HL-60 (cell line): ENCODE results near the gene SLC27A1.

Experiments used
- DNase-seq, 2 experiments: peaks; one replicate each; pipeline ENCODE4 v3.0.0-alpha.2; 2010 to 2020; ENCODE audit warnings: low read depth in 1 of 2, low spot score in 1 of 2
- H3K27ac ChIP-seq: fragments of 250-450 bp; sonication (Bioruptor Pico); replicated peaks from 2 replicates; pipeline ENCODE4 v1.5.1; 2020; ENCODE audit warnings: mild to moderate bottlenecking, moderate library complexity
- H3K27me3 ChIP-seq: fragments of 250-450 bp; sonication (Bioruptor Pico); 2 replicates; pipeline ENCODE4 v1.5.1; 2021; ENCODE audit warnings: mild to moderate bottlenecking, moderate library complexity; ENCODE audit not compliant: insufficient read depth, poor library complexity, severe bottlenecking
- H3K4me3 ChIP-seq: replicated peaks from 2 replicates; pipeline ENCODE4 v1.5.1; 2011; ENCODE audit warnings: mild to moderate bottlenecking, control low read depth, low read length; ENCODE audit not compliant: insufficient read depth
- CTCF ChIP-seq: IDR thresholded peaks from one replicate; pipeline ENCODE4 v1.5.1; 2011; ENCODE audit warnings: low read length, control low read depth, inconsistent platforms; ENCODE audit not compliant: insufficient read depth
- GABPA ChIP-seq: IDR thresholded peaks from 2 replicates; pipeline ENCODE4 v1.6.1; 2012; ENCODE audit warnings: low read depth
- POLR2AphosphoS5 ChIP-seq: IDR thresholded peaks from 2 replicates; pipeline ENCODE4 v1.6.1; 2012; ENCODE audit warnings: low read depth
- REST ChIP-seq: IDR thresholded peaks from 2 replicates; pipeline ENCODE4 v1.6.1; 2012; ENCODE audit warnings: low read depth; ENCODE audit not compliant: insufficient replicate concordance
- SPI1 ChIP-seq: IDR thresholded peaks from 2 replicates; pipeline ENCODE4 v1.6.1; 2012; ENCODE audit warnings: low read depth, mild to moderate bottlenecking, borderline replicate concordance
- long read RNA-seq: library from polyadenylated mRNA; unstranded; transcript quantifications from one replicate; pipeline ENCODE4 v2.0.0, GENCODE V29; 2020

Gene SLC27A1
- long read RNA-seq, partial matches to known transcripts: 0 of 2 reads
- long read RNA-seq, other reads (novel, unspliced or antisense): 2 of 2 reads

GRCh38 chr19:17470068-17470841, at the start of gene SLC27A1:
TSS of gene SLC27A1 (plus strand) at chr19:17470524. CDS start at chr19:17470541, 17 bp downstream.
- peak within 1 kb of the TSS; percentile 72 for H3K4me3 ChIP-seq
- peaks cover 3% of the 10 kb centered on the region for H3K27me3 ChIP-seq
- H3K27ac ChIP-seq: no peak within 1 kb of the TSS
- TF ChIP-seq CTCF (no peak), GABPA (no peak), SPI1 (no peak), POLR2AphosphoS5 (no peak), REST (no peak)
- peak; percentile 73 to 95 for DNase-seq

- no peaks in the 10 kb centered on the region for H3K27me3 ChIP-seq
- H3K27ac ChIP-seq: no peak overlapping the region
- DNase-seq: no peak
- H3K4me3 ChIP-seq: no peak overlapping the region
- TF ChIP-seq CTCF: no peak
- no peak for TF ChIP-seq POLR2AphosphoS5
- TF ChIP-seq GABPA: no peak
- TF ChIP-seq REST: no peak
- TF ChIP-seq SPI1: no peak
Measured at GRCh38 chr19:17421942-17422341, 48.4 kb upstream of the SLC27A1 start.

GRCh38 chr19:17423429-17424208, 46.7 kb upstream of the SLC27A1 start:
- no peak for DNase-seq
- TF ChIP-seq REST (no peak), POLR2AphosphoS5 (no peak), SPI1 (no peak), GABPA (no peak), CTCF (no peak)
- no peaks in the 10 kb centered on the region for H3K27me3 ChIP-seq
- no peak overlapping the region for H3K27ac ChIP-seq
- no peak overlapping the region for H3K4me3 ChIP-seq
